Right lobe of liver (tissue), 6 donors: ENCODE results near the gene TSHZ1. TPM values are rescaled to one million over a fixed set of nuclear protein-coding genes. Genes with fewer than 3 reads are reported as not detected.

ENCODE experiments used
- ATAC-seq, 4 donors: fragments of 200-7000 bp; cut with Tn5 transposase; one replicate each; pipeline ENCODE4 v1.9.1; 2020; ENCODE audit warnings: mild to moderate bottlenecking in 4 of 4, moderate library complexity in 4 of 4
- DNase-seq, 3 donors: peaks; one replicate each; pipeline ENCODE4 v3.0.0-alpha.2; 2020
- H3K27ac ChIP-seq, 3 donors: fragments of 200-600 bp; one replicate each; pipeline ENCODE4 v1.8.0; 2022
- H3K27me3 ChIP-seq, 2 donors: fragments of 200-600 bp; one replicate each; pipeline ENCODE4 v1.8.0; 2022
- H3K36me3 ChIP-seq, 4 donors: fragments of 200-600 bp; sonication (generic) in 1 of 4; one replicate each; pipeline versions ENCODE4 v1.5.1 to v1.8.0; 2017 to 2022; ENCODE audit warnings: control low read depth in 1 of 4
- H3K4me1 ChIP-seq, 4 donors: fragments of 200-600 bp; sonication (generic) in 1 of 4; one replicate each; pipeline versions ENCODE4 v1.5.1 to v1.8.0; 2017 to 2022; ENCODE audit warnings: control low read depth in 1 of 4
- H3K4me3 ChIP-seq, 3 donors: fragments of 200-600 bp; one replicate each; pipeline ENCODE4 v1.8.0; 2022
- H3K9me3 ChIP-seq, 4 donors: fragments of 200-600 bp; sonication (generic) in 1 of 4; one replicate each; pipeline versions ENCODE4 v1.5.1 to v1.8.0; 2017 to 2022; ENCODE audit warnings: control low read depth in 1 of 4
- CTCF ChIP-seq, 4 donors: fragments of 200-600 bp in 3 of 4; fragments of 450-650 bp in 1 of 4; IDR thresholded peaks; one replicate each; pipeline versions ENCODE4 v1.5.1 to v1.8.0; 2016 to 2022; ENCODE audit warnings: antibody characterized with exemption in 4 of 4, mild to moderate bottlenecking in 2 of 4
- POLR2A ChIP-seq: fragments of 450-650 bp; IDR thresholded peaks from one replicate; pipeline ENCODE4 v1.6.1; 2017; ENCODE audit warnings: antibody characterized with exemption, mild to moderate bottlenecking
- WGBS: methylation state at CpG from one replicate; pipeline ENCODE4 v1.1.6; 2018; ENCODE audit warnings: low coverage, low lambda C conversion rate; ENCODE audit not compliant: insufficient coverage; ENCODE audit errors: missing lambda C conversion rate; 5-methylcytosine and 5-hydroxymethylcytosine counted together
- intact Hi-C, 2 donors: fragments of 100-400 bp; cut with DNase I; formaldehyde crosslinking; loops; one replicate each; pipeline versions ENCODE4 v1.11.2 to v1.14.1; 2022
- total RNA-seq, 6 experiments: library from RNA; depleted of rRNA in 2 of 6; stranded (reverse); fragments of >200 nt in 2 of 6; fragmentation: NEBNext Ultra II Directional in 3 of 6; extraction: Animal tissue kit (Norgen Biotek cat#: 25700) in 3 of 6; gene quantifications; one replicate each; pipeline versions ENCODE4 v1.1.0 to v1.2.4, GENCODE V29; 2016 to 2023
- donor health status: DM: no; HTN: yes; CAD: no.
- donor health status: DM: no; HTN: no; CAD: no.
- donor health status: DM: no; HTN: no; CAD: no.
- donor health status: DM: no; HTN: yes; CAD: no.
- donor health status: DM: no; HTN: yes; CAD: no.

The TSHZ1 gene
- total RNA-seq, 6 experiments from 2014 or later = 6.4 to 13.3 (median 9.6) TPM

DNA sequence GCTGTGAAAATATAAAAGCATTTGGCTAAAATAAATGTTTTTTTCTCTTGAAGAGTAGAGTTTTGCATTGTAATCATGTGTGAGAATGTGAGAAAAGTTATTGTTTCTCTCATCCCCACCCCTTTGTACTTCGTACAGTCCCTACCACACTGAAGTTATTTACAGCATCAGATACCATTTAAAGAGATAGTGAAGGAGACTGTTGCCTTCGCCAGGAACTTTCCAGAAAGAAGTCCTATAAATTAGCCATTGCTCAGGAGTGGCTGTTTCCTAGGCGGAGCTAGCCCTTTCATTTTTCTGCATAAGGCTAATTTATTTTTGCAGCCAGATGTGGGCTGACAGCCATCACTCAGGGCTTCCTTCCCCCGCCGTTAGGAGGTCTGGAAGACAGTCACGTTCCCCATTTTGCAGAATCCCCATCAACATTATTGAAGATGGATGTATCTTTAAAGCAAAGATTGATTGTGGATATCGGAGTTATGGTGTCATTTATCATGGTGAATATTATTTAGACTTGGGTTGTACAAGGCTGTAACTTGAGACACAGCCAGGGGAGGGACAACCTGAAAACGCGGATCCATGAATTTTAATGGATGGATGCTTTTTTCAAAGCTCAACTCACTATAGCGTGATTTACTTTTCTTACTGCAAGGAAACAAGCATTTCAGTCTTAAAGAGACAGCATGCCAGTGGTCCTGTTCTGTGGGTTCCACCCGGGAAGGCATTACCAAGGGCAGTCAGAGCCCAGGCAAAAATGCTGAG is 17.1 kb downstream of the TSHZ1 start:
- peak overlapping the region in 1 of 3 donors; percentile 67 for H3K27ac ChIP-seq
- H3K27me3 ChIP-seq = no peaks in the 10 kb centered on the region
- WGBS = 57% methylated on average over 10 of the region's 11 CpGs
- H3K36me3 ChIP-seq = no peaks in the 10 kb centered on the region
- peaks cover 0 to 42% (median 19%) of the 10 kb centered on the region in 4 donors for H3K4me1 ChIP-seq
- intact Hi-C loops = no loop called here
- no peak for ATAC-seq
- no peak overlapping the region for H3K4me3 ChIP-seq
- TF ChIP-seq CTCF (IDR thresholded peaks at IDR 0.05) (no peak), POLR2A (no peak)
- no peak for DNase-seq
- no peaks in the 10 kb centered on the region for H3K9me3 ChIP-seq

- no peaks in the 10 kb centered on the region for H3K36me3 ChIP-seq
- H3K27me3 ChIP-seq = no peaks in the 10 kb centered on the region
- no peak overlapping the region for H3K4me3 ChIP-seq
- H3K9me3 ChIP-seq = no peaks in the 10 kb centered on the region
- no peak for TF ChIP-seq CTCF (IDR thresholded peaks at IDR 0.05)
- no peak for TF ChIP-seq POLR2A
- 100% methylated on average over 1 of the region's 9 CpGs for WGBS
- peaks cover 0 to 37% (median 15%) of the 10 kb centered on the region in 4 donors for H3K4me1 ChIP-seq
- DNase-seq = no peak
- no peak overlapping the region for H3K27ac ChIP-seq
- intact Hi-C loops = no loop called here
- ATAC-seq = no peak
These were observed 18.4 kb downstream of the TSHZ1 start for GRCh38 chr18:75228967-75229366.

- Histone ChIP-seq H3K27ac (no peak overlapping the region), H3K4me3 (no peak overlapping the region), H3K27me3 (no peaks in the 10 kb centered on the region), H3K9me3 (no peaks in the 10 kb centered on the region), H3K36me3 (no peaks in the 10 kb centered on the region), H3K4me1 (peaks cover 0 to 32% (median 13%) of the 10 kb centered on the region in 4 donors)
- whole genome bisulfite sequencing = 85% methylated on average over 6 of the region's 8 CpGs
- no peak for DNase-seq
- intact Hi-C loops = no loop called here
- TF ChIP-seq CTCF (IDR thresholded peaks at IDR 0.05) = no peak
- ATAC-seq = no peak
These were observed 18.8 kb downstream of the TSHZ1 start for GRCh38 chr18:75229437-75229836.

DNA sequence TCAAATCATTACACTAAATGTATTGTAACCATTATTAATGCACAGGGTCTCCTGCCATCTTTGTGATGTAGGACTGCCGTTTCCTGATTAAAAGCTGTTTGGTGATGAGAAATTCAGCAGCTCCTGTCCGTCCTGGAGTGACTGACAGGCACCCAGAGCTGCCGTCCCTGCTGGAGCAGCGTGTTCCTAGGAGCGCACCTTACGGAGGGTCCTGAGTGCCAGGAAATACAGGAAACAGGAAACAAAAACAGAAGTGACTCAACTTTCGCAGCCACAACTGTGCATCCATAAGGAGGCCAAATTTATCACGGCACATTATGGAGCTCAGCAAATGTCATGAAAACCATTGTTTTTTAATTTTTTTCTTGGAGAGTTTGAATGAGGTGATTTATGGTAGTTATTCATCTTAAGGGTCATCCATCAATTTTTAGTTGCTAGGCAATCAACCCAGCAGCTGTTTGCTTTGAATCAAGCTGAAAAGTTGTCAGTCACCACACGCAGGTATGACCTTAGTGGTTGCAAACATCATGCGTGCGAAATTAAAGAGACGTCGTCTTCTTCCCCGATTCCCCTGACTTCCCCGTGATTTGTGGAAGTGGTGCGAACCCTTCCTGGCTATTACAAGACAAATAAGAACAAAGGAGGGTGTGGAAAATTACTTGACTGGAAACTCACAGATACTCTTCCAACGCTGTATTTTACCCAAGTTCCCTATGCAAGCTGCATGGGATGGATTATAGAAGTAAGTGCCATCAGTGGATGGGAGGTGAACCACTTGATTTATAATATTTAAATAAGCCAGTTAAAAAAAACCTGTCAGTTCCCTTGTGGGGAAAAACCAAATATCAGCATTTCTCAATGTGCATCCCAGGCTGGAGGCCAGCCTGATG is 19.8 kb downstream of the TSHZ1 start:
- Histone ChIP-seq H3K9me3 (no peaks in the 10 kb centered on the region), H3K27me3 (no peaks in the 10 kb centered on the region), H3K4me3 (no peak overlapping the region), H3K27ac (peak overlapping the region in 1 of 3 donors; percentile 7), H3K4me1 (peaks cover 0 to 27% (median 13%) of the 10 kb centered on the region in 4 donors), H3K36me3 (no peaks in the 10 kb centered on the region)
- no peak for TF ChIP-seq CTCF (IDR thresholded peaks at IDR 0.05)
- no peak for TF ChIP-seq POLR2A
- DNase-seq (no peak), ATAC-seq (peak in 2 of 4 donors; percentile 27 to 49)
- intact Hi-C loops = no loop called here
- 70% methylated on average over 15 of the region's 17 CpGs for WGBS
